K562 (cell line): Measurements from ENCODE around the gene SRPK2. TPM values are rescaled to one million over a fixed set of nuclear protein-coding genes. Genes with fewer than 3 reads are reported as not detected.

ENCODE experiments used
- ATAC-seq: fragments of 200-7000 bp; cut with Tn5 transposase; 3 replicates; pipeline ENCODE4 v1.9.1; 2020; ENCODE audit warnings: moderate library complexity
- BruUV-seq: library from RNA; stranded (reverse); fragments of 400-500 nt; replicated peaks from 2 replicates; lab custom pipeline; 2021; lab: Mats Ljungman, UMichigan
- CTCF ChIA-PET: fragments of 300-600 bp; formaldehyde crosslinking; extraction: SDS; loops from one replicate; lab custom pipeline; 2021; ENCODE audit warnings: low intra/inter-chr PET ratio; lab: Yijun Ruan, JAX
- POLR2A ChIA-PET: fragments of 300-600, 350-650 bp; sonication (Branson Sonifier 250); formaldehyde crosslinking; extraction: SDS; loops from one replicate; lab custom pipeline; 2021; ENCODE audit warnings: antibody characterized with exemption, inconsistent platforms; lab: Yijun Ruan, JAX
- DNase-seq, 4 experiments: peaks; one replicate each; pipeline versions ENCODE4 v3.0.0 to v3.0.0-alpha.2; 2011 to 2018; ENCODE audit warnings: low spot score in 3 of 4, mixed read lengths in 3 of 4; ENCODE audit errors: extremely low read depth in 1 of 4
- FAIRE-seq: peaks from 2 replicates; lab custom pipeline; 2011; peaks lifted over from hg19 to GRCh38; lab: Jason Lieb, UNC
- H2AFZ ChIP-seq: 2 replicates; pipeline ENCODE4 v1.6.0; 2011; ENCODE audit warnings: low read depth, low read length, control low read depth, inconsistent platforms
- H3K27ac ChIP-seq: fragments of 200-600 bp; 3 replicates; pipeline ENCODE4 v1.8.0; 2011; ENCODE audit warnings: low read depth, mild to moderate bottlenecking, control low read depth, inconsistent platforms, low read length, moderate library complexity, mixed read lengths; ENCODE audit errors: extremely low read depth
- H3K27me3 ChIP-seq, 2 experiments: fragments of 300-600 bp in 1 of 2; 2 replicates in 1 of 2; 3 replicates in 1 of 2; pipeline versions ENCODE4 v1.6.0 to v1.8.0; 2011; ENCODE audit warnings: inconsistent platforms in 2 of 2, low read length in 2 of 2, mild to moderate bottlenecking in 1 of 2, mixed read lengths in 1 of 2, moderate library complexity in 1 of 2; ENCODE audit not compliant: control insufficient read depth in 2 of 2, insufficient read depth in 2 of 2
- H3K36me3 ChIP-seq: fragments of 300-600 bp; 3 replicates; pipeline ENCODE4 v1.8.0; 2011; ENCODE audit warnings: mild to moderate bottlenecking, low read length, inconsistent platforms; ENCODE audit not compliant: control insufficient read depth, insufficient read depth
- H3K4me1 ChIP-seq, 2 experiments: fragments of 200-600 bp in 1 of 2; replicated peaks in 1 of 2; 2 replicates in 1 of 2; 3 replicates in 1 of 2; pipeline versions ENCODE4 v1.5.1 to v1.8.0; 2011; ENCODE audit warnings: inconsistent platforms in 2 of 2, low read length in 2 of 2, mild to moderate bottlenecking in 1 of 2, mixed read lengths in 1 of 2, moderate library complexity in 1 of 2; ENCODE audit not compliant: control insufficient read depth in 2 of 2, insufficient read depth in 2 of 2
- H3K4me2 ChIP-seq: 2 replicates; pipeline ENCODE4 v1.6.1; 2011; ENCODE audit warnings: low read length, control low read depth, inconsistent platforms, mixed read lengths; ENCODE audit not compliant: insufficient read depth
- H3K4me3 ChIP-seq: fragments of 200-600 bp; sonication (generic), shearing (Covaris generic); 2 replicates; pipeline ENCODE4 v1.5.1; 2016; ENCODE audit warnings: control low read depth, inconsistent platforms
- H3K79me2 ChIP-seq: fragments of 200-600 bp; 3 replicates; pipeline ENCODE4 v1.8.0; 2011; ENCODE audit warnings: low read length, inconsistent platforms; ENCODE audit not compliant: control insufficient read depth, insufficient read depth
- H3K9ac ChIP-seq, 2 experiments: 2 replicates each; pipeline versions ENCODE4 v1.6.0 to v1.6.1; 2011; ENCODE audit warnings: low read depth in 2 of 2, low read length in 2 of 2, control low read depth in 1 of 2, inconsistent platforms in 1 of 2, mild to moderate bottlenecking in 1 of 2, mixed read lengths in 1 of 2; ENCODE audit not compliant: insufficient read depth in 1 of 2
- H3K9me1 ChIP-seq: one replicate; pipeline ENCODE4 v1.6.0; 2011; ENCODE audit warnings: inconsistent platforms, mild to moderate bottlenecking, low read length, moderate library complexity; ENCODE audit not compliant: control insufficient read depth, insufficient read depth
- H3K9me3 ChIP-seq: replicated peaks from 2 replicates; pipeline ENCODE4 v1.5.1; 2011; ENCODE audit warnings: low read depth, low read length, inconsistent platforms; ENCODE audit not compliant: control insufficient read depth, insufficient read depth
- H4K20me1 ChIP-seq: replicated peaks from 2 replicates; pipeline ENCODE4 v1.6.1; 2011; ENCODE audit warnings: low read length, inconsistent platforms, mixed read lengths; ENCODE audit not compliant: control insufficient read depth, insufficient read depth
- ARID1B ChIP-seq: fragments of 450-650 bp; IDR thresholded peaks from 2 replicates; pipeline ENCODE4 v1.6.1; 2016; ENCODE audit warnings: antibody characterized with exemption, mild to moderate bottlenecking, inconsistent platforms
- CBFB ChIP-seq: sonication (generic); formaldehyde crosslinking; IDR thresholded peaks from 2 replicates; pipeline ENCODE4 v1.4.0; 2020; ENCODE audit warnings: mild to moderate bottlenecking, missing genetic modification reagents
- CBX2 ChIP-seq: fragments of 200-600 bp; sonication (generic); IDR thresholded peaks from one replicate; pipeline ENCODE4 v1.6.1; 2012; ENCODE audit warnings: mild to moderate bottlenecking, low read length, inconsistent platforms; ENCODE audit not compliant: insufficient read depth, poor library complexity, severe bottlenecking
- CEBPG ChIP-seq, 3 experiments: fragments of 200-800 bp in 1 of 3; sonication (Bioruptor generic) in 1 of 3; sonication (generic) in 1 of 3; formaldehyde crosslinking in 1 of 3; IDR thresholded peaks in 2 of 3; conservative IDR thresholded peaks in 1 of 3; 2 replicates each; pipeline versions ENCODE4 v1.6.1 to v1.8.0; 2016 to 2022; ENCODE audit warnings: missing compliant biosample characterization in 2 of 3, missing genetic modification characterization in 2 of 3, mild to moderate bottlenecking in 1 of 3, missing genetic modification reagents in 1 of 3
- EZH2 ChIP-seq: IDR thresholded peaks from 2 replicates; pipeline ENCODE4 v1.6.1; 2012; ENCODE audit warnings: low read depth, mild to moderate bottlenecking, inconsistent platforms, low read length, borderline replicate concordance
- MCM2 ChIP-seq: fragments of 450-650 bp; IDR thresholded peaks from 2 replicates; pipeline ENCODE4 v1.6.1; 2017; ENCODE audit warnings: low read depth, mild to moderate bottlenecking
- TAF1 ChIP-seq: IDR thresholded peaks from 2 replicates; pipeline ENCODE4 v1.6.1; 2011; ENCODE audit warnings: mild to moderate bottlenecking, low read length, moderate library complexity; ENCODE audit not compliant: insufficient read depth, control insufficient read depth, severe bottlenecking; ENCODE audit errors: extremely low read depth
- WGBS: fragments of 100-300 bp; shearing (Covaris generic); methylation state at CpG from one replicate; pipeline ENCODE4 v1.1.6; 2016; ENCODE audit warnings: low coverage, mixed read lengths; ENCODE audit not compliant: insufficient coverage; ENCODE audit errors: missing lambda C conversion rate; 5-methylcytosine and 5-hydroxymethylcytosine counted together
- in situ Hi-C: fragments of 300-500 bp; cut with MboI; formaldehyde crosslinking; loops from 4 replicates; pipeline ENCODE4 v1.15.0; 2018; ENCODE audit warnings: inconsistent platforms, mixed read lengths
- intact Hi-C: fragments of 100-400 bp; cut with micrococcal nuclease; formaldehyde crosslinking; loops from 2 replicates; pipeline ENCODE4 v1.14.2; 2022
- polyA plus RNA-seq, 8 experiments: library from polyadenylated mRNA; depleted of rRNA in 4 of 8; stranded (reverse) in 5 of 8; unstranded in 3 of 8; fragments of >200 nt; fragmentation: Nextera tagmentation in 2 of 8; fragmentation: Illumina TruSeq in 1 of 8; extraction: Ambion mirVana in 2 of 8; extraction: Trizol in 1 of 8; gene quantifications; 2 replicates each; pipeline versions ENCODE4 v1.2.1 to v1.2.3, GENCODE V29; 2011 to 2014; ENCODE audit warnings: inconsistent platforms in 1 of 8, missing spikeins in 1 of 8
- total RNA-seq, 7 experiments: library from RNA; depleted of rRNA in 6 of 7; stranded (reverse); fragments of >200 nt in 6 of 7; fragmentation: Illumina TruSeq in 2 of 7; extraction: Trizol in 2 of 7; gene quantifications; 2 replicates each; pipeline versions ENCODE4 v1.2.1 to v1.2.3, GENCODE V29; 2011 to 2021; ENCODE audit warnings: low replicate concordance in 1 of 7
- TF ChIP-seq, protein P1 (sequence below), 2 experiments: fragments of 450-650 bp in 1 of 2; sonication (generic) in 1 of 2; formaldehyde crosslinking in 1 of 2; IDR thresholded peaks in 1 of 2; conservative IDR thresholded peaks in 1 of 2; 2 replicates each; pipeline versions ENCODE4 v1.6.1 to v1.8.1; 2016 to 2023; ENCODE audit warnings: mild to moderate bottlenecking in 2 of 2, moderate library complexity in 2 of 2, inconsistent platforms in 1 of 2, missing genetic modification reagents in 1 of 2
- TF ChIP-seq, protein P2 (sequence below): fragments of 450-650 bp; formaldehyde crosslinking; IDR thresholded peaks from 2 replicates; pipeline ENCODE4 v1.4.0; 2020; ENCODE audit warnings: mild to moderate bottlenecking, moderate library complexity
- TF ChIP-seq, protein P3 (sequence below): fragments of 200-400 bp; formaldehyde crosslinking; IDR thresholded peaks from 2 replicates; pipeline ENCODE4 v1.6.1; 2017; ENCODE audit warnings: mild to moderate bottlenecking, low read depth, low read length, moderate library complexity

Gene SRPK2
- total and polyA plus RNA-seq, 9 of the 15 experiments (the other 6 are each of a cell fraction or from before 2014, with no cell fraction given) = 21.5 to 44.7 (median 33.3) TPM

DNA sequence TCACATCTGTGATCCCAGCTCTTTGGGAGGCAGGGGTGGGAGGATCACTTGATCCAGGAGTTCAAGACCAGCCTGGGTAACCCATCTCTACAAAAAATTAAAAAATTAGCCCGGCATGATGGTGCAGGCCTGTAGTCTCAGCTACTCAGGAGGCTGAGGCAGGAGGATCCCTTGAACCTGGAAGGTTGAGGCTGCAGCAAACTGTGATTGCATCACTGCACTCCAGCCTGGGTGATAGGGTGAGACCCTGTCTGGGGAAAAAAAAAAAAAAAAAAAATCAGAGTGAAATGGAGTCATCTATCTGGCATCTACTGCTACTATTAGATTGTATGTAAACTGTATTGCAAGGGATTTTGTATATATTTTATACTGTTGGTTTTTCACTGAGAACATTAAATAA lies 315.6 kb downstream of the SRPK2 start:
- ChIA-PET CTCF (no interaction called here), POLR2A (no interaction called here)
- in situ Hi-C loops (no loop called here), intact Hi-C loops (no loop called here)
- H3K9me3 ChIP-seq = no peaks in the 10 kb centered on the region
- H3K27ac ChIP-seq = no peak overlapping the region
- no peaks in the 10 kb centered on the region for H3K9me1 ChIP-seq
- DNase-seq (no peak), FAIRE-seq (no peak), ATAC-seq (peak; percentile 30; the same call in 1 of the 3 replicates)
- no TSS peak for BruUV-seq
- peaks cover 9% of the 10 kb centered on the region; the same call in 2 of the 3 replicates for H3K79me2 ChIP-seq
- no peak; the same call in 1 of the 2 replicates for TF ChIP-seq CEBPG (CRISPR knock-in tag; IDR thresholded peaks at IDR 0.05)
- 0 out of 4 replicates have a peak, but pooled peaks have one; percentile 4 to 21 for TF ChIP-seq CEBPG (tag; conservative IDR thresholded peaks at IDR 0.05 in 1 of 2, IDR thresholded peaks at IDR 0.05 in 1 of 2)
- no peak for TF ChIP-seq MCM2
- TF ChIP-seq EZH2 = no peak
- no peak for TF ChIP-seq CBFB
- TF ChIP-seq, protein P1, sequence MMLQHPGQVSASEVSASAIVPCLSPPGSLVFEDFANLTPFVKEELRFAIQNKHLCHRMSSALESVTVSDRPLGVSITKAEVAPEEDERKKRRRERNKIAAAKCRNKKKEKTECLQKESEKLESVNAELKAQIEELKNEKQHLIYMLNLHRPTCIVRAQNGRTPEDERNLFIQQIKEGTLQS (IDR thresholded peaks at IDR 0.05) = peak; percentile 50
- TF ChIP-seq, protein P1 (CRISPR knock-in tag; conservative IDR thresholded peaks at IDR 0.05) = no peak
- TF ChIP-seq, protein P2, sequence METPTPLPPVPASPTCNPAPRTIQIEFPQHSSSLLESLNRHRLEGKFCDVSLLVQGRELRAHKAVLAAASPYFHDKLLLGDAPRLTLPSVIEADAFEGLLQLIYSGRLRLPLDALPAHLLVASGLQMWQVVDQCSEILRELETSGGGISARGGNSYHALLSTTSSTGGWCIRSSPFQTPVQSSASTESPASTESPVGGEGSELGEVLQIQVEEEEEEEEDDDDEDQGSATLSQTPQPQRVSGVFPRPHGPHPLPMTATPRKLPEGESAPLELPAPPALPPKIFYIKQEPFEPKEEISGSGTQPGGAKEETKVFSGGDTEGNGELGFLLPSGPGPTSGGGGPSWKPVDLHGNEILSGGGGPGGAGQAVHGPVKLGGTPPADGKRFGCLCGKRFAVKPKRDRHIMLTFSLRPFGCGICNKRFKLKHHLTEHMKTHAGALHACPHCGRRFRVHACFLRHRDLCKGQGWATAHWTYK (CRISPR knock-in tag) = no peak
- TF ChIP-seq CBX2 = no peak
- TF ChIP-seq ARID1B = no peak
- TF ChIP-seq, protein P3, sequence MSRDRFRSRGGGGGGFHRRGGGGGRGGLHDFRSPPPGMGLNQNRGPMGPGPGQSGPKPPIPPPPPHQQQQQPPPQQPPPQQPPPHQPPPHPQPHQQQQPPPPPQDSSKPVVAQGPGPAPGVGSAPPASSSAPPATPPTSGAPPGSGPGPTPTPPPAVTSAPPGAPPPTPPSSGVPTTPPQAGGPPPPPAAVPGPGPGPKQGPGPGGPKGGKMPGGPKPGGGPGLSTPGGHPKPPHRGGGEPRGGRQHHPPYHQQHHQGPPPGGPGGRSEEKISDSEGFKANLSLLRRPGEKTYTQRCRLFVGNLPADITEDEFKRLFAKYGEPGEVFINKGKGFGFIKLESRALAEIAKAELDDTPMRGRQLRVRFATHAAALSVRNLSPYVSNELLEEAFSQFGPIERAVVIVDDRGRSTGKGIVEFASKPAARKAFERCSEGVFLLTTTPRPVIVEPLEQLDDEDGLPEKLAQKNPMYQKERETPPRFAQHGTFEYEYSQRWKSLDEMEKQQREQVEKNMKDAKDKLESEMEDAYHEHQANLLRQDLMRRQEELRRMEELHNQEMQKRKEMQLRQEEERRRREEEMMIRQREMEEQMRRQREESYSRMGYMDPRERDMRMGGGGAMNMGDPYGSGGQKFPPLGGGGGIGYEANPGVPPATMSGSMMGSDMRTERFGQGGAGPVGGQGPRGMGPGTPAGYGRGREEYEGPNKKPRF = no peak
- no peak for TF ChIP-seq TAF1
- H3K9ac ChIP-seq = no peak overlapping the region
- H3K4me2 ChIP-seq = no peak overlapping the region
- H2AFZ ChIP-seq = no peak overlapping the region
- H3K36me3 ChIP-seq = peaks cover 95% of the 10 kb centered on the region
- H3K4me1 ChIP-seq = no peaks in the 10 kb centered on the region
- H3K27me3 ChIP-seq = no peaks in the 10 kb centered on the region
- 89% methylated on average over 1 of the region's 1 CpG for WGBS
- no peaks in the 10 kb centered on the region for H4K20me1 ChIP-seq
- H3K4me3 ChIP-seq = no peak overlapping the region
